AG09319 (cell line): ENCODE results near the gene KRT6B.
"Not testable (repeated sequence)": the region's sequence is repeated elsewhere in the genome, so short reads cannot be mapped to it uniquely, and the experiment has no call there.

Experiments
- DNase-seq: peaks from one replicate; pipeline ENCODE4 v3.0.0-alpha.2; 2010; ENCODE audit warnings: low read depth; ENCODE audit errors: extremely low read depth
- TF ChIP-seq, protein P1 (sequence below): IDR thresholded peaks from 2 replicates; pipeline ENCODE4 v1.5.1; 2011; ENCODE audit warnings: low read depth, mild to moderate bottlenecking, inconsistent platforms, low read length, moderate library complexity

KRT6B gene

DNA sequence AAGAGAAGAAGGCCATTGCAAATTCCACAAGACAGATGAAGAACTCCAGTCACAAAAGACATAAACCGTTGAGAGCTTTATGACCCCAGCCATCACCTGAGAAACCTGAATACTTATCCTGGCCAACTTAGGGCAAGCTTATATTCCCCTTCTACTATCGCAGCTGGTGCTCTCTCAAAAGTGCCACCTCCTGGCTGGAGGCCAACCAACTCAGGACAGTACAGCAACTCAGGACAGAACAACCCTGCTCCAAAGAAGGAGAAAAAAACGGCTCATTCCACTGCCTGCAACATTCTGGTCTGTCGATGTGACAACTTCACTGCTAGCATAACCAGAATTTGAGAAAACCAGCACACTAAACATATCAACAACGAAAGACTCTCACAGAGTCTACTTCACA lies 9.7 kb upstream of the KRT6B start:
- TF ChIP-seq, protein P1, sequence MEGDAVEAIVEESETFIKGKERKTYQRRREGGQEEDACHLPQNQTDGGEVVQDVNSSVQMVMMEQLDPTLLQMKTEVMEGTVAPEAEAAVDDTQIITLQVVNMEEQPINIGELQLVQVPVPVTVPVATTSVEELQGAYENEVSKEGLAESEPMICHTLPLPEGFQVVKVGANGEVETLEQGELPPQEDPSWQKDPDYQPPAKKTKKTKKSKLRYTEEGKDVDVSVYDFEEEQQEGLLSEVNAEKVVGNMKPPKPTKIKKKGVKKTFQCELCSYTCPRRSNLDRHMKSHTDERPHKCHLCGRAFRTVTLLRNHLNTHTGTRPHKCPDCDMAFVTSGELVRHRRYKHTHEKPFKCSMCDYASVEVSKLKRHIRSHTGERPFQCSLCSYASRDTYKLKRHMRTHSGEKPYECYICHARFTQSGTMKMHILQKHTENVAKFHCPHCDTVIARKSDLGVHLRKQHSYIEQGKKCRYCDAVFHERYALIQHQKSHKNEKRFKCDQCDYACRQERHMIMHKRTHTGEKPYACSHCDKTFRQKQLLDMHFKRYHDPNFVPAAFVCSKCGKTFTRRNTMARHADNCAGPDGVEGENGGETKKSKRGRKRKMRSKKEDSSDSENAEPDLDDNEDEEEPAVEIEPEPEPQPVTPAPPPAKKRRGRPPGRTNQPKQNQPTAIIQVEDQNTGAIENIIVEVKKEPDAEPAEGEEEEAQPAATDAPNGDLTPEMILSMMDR, result no peak
- DNase-seq, result no peak

DNA sequence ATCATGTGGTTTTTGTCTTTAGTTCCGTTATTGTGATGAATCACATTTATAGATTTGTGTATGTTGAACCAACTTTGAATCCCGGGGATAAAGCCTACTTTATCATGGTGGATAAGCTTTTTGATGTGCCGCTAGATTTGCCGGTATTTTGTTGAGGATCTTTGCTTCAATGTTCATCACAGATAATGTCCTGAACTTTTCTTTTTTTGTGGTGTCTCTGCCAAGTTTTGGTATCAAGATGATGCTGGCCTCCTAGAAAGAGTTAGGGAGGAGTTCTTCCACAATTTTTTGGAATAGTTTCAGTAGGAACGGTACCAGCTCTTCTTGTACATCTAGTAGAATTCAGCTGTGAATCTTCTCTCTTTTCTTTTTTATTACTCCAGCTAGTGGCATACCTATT lies 6.9 kb upstream of the KRT6B start:
- no peak for DNase-seq

DNA sequence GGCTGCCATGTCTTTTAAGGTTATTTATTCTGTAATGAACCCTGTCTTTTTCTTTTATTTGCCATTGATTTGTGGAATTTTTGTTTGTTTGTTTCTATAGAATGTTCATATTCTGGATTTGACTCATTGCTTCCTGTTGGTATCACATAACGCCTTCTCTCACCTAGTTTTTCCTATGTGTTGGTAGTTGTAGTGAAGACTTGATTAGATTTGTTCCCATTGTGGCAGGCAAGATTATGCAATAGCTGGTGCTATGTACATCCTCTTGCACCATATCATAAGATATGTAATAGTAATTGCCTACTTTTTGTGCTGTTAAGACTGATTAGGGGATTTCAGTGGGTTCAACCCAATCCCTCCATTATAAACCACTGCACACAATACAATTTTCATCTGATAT lies 3.9 kb upstream of the KRT6B start:
- no peak for DNase-seq
- TF ChIP-seq, protein P1, result no peak

More for the DNA sequence above, 6.9 kb upstream of the KRT6B start:
- TF ChIP-seq, protein P1, result no peak

DNA sequence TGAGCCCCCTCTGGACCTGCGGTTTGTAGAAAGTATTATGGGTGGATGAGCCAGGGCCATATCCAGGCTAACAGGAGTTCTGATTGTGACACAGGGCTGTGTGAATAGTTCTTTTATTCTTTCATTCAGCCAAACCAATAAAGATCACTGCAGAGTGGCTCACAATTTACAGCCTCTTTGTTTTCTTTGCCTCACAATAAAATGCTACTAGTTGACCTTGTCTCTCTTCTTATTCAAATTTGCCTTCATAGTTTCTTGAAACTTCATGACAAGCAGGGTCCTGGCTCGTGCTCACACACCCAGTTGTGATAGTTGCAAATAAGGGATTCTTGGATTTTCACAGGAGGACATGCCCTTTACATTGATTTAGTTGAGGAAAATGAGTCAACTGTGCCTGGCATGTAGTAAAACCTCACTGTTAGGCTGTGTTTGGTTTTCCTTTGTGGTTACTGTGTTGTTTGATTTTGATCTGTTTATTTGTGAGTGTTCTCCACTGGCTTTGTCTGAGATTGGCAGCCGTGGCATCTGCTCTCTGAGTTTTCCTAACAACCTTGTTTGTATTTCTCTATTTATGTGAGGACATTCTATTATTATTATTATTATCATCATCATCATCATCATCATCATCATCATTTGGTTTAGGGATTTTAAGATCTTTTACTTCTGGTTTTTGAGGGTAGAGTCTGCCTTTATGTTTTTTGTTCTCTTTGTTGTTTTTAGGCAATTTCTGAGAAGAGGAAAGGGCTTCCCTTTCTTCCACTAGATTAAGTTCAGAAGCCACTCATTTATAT lies 2.7 kb upstream of the KRT6B start:
- no peak for DNase-seq
- TF ChIP-seq, protein P1, result no peak

DNA sequence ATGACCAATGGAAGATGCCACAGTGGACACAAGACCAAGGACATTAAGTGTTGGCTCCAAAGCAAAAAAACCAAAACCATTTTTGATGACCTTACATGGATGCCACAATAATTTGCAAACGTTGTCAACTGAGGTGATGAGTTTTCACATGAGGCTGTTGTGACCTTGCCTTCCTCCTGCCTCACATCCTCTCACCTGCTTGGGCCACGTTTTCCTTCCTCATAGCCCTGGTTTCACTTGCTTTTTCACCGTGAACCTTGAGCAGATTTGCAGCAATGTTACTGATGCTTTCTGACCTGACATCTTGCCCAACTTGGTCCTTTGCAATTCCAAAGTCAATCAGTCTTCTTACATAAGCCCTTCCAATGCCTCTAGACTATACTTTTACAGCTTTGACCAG lies 3.7 kb downstream of the KRT6B start:
- TF ChIP-seq, protein P1, result no peak
- DNase-seq, result no peak

DNA sequence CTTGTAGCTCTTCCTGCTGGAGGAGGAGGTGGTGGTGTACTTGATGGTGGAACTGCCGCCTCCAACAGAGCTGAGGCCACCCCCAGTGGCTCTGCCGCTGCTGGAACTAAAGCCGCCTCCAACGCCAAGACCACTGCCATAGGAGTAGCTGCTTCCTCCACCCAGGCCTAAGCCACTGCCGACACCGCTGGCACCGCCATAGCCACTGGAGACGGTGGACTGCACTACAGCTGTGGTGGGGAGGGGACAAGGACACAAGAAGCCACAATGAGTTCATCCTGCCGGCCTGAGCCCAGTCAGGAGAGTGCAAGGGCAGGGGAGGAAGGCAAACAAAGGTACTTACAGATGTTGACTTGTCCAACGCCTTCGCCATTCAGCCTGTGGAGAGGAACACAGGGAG lies 4.8 kb downstream of the KRT6B start:
- DNase-seq, result not testable (repeated sequence)

DNA sequence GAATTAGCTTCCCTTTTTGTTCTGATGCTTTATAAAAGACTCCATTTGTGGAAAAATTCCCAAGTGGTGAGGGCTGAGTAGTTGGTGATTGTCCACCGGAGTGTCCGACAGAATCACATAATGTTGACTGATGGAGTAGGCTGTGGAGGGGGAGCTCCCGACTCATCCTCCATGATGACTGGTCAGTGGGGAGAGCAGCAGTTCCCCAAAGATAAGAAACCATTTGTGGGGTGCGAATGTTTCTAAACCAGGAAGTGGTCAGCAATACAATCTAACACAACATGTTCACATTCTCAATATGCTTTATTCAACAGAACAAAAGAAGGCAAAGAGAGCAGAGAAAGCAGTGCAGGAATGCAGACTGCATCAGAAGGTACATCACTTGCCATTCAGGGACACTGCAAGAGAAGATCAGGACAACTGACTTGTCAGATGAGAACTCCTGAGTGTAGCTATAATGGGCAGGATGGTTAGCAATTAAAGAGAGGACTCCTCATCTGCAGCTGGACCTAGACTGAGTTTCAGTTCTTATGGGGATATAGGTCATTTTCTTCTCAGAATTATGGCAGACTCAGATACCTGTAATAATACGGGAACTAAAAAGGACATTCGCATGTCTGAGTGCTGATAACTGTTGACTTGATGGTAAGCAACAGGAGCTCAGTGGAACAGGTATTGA lies 5.4 kb downstream of the KRT6B start:
- TF ChIP-seq, protein P1, result no peak

More for the DNA sequence above, 5.4 kb downstream of the KRT6B start:
- DNase-seq, result no peak
